HG02885 (cell line): ENCODE results near the gene COA8.

ENCODE experiments used
- ATAC-seq: cut with Tn5 transposase; IDR thresholded peaks from one replicate; pipeline ENCODE4 v1.9.1; 2021; ENCODE audit warnings: mild to moderate bottlenecking; ENCODE audit not compliant: unreplicated experiment, poor library complexity

Gene COA8

GRCh38 chr14:103547941-103548462 lies 14.8 kb upstream of the COA8 start:
- ATAC-seq = no peak

- ATAC-seq = no peak
Observed at GRCh38 chr14:103548463-103549351, 14.1 kb upstream of the COA8 start.

- ATAC-seq = no peak
Observed at GRCh38 chr14:103549361-103550311, 13.1 kb upstream of the COA8 start.

- no peak for ATAC-seq
Observed at GRCh38 chr14:103550451-103551337, 12.1 kb upstream of the COA8 start.

GRCh38 chr14:103551338-103551762 lies 11.4 kb upstream of the COA8 start:
- no peak for ATAC-seq

DNA sequence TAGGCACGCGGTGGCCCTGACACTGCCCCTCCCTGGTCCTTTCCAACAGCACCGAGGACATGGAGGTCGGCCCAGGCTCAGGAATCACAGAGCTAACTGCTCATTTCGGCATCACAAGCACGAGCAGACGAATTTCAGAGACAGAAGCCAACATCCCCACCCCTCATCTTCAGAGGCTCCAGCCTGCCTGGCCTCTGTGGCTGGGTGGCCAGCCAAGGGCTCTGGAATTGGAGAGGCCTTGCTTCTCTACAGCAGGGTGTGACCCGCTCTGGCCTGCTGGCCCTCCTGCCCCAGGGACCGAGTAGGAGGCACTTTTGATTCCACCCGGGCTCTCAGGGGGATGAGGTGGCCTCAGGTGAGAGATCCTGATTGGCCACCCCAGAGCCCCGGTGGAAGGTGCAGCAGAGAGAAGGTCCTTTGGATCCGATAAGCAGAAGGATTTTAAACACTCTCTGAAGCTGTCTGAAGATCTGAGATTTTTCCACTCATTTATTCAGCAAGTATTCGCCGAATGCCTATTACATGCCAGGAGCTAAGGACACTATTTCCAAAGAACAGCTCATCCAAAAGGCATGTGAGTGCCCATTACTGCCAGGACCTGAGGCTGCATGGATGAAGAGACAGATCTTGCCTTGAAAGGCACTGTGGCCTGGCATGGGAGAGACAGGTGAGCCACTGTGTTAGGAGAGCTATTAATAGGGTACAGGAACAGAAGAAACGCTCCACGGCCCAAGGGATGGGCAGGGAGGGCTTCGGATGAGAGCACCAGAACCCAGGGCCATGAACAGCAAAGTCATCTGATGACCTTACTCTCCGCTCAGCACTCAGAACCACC lies 10.5 kb upstream of the COA8 start:
- ATAC-seq = no peak

GRCh38 chr14:103552846-103553210 lies 9.9 kb upstream of the COA8 start:
- ATAC-seq = no peak

- ATAC-seq = no peak
Observed at GRCh38 chr14:103555559-103556337, 7.0 kb upstream of the COA8 start.

- no peak for ATAC-seq
Observed at GRCh38 chr14:103556946-103557758, 5.6 kb upstream of the COA8 start.

DNA sequence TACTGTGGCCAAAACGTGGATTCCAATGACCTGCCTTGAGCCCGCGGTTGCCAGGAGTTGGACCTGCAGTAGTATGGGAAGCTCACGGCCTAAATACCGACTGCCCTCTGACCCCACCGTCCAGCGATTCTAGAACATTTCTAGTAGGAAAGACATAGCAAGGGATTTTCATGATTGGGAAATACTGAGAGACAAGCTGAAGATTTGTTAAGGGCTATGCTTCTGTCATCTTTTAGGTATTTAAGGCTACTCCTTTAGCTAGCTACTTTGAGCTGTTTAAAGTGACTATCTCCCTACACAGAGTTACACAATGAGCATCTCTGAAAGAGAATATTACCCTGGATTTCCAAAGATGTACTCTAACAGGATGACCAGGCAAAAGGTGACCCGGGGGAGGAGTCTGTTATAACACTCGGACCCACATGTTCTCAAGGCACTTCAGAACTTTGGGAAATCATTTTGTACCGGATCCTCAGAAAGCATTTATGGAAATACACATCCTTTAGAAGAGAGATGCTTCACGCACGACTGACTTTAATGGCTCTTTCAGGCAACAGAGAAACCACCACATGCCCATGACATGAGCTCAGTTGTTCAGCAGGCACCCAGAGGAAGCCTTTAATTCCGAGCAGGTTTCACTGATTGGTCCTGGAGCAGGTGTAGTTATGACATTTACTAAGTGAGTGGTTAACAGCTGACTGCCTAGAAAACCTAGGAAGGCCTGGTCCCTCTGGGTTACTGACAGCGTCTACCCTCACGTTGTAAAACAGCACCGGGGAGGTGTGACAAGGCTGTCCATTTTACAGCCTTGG lies 4.5 kb upstream of the COA8 start:
- no peak for ATAC-seq

DNA sequence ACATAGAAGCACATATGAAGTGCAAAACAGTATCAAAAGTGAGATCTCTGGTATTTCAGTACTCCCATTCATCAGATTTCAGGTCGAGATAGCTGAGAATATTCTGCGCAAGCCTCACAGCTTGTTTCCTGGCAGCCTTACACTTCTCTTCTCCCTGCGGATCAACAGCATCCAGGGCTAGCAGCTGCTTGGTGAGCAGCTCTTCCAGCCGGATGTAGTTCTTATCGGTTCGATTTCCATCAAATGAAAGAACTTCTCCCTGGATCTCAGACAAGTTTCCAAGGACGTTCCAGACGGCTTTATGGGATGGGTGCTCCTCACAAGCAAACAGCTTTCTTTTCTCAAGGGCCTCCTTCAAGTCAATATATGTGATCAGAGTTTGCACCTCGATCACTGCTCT lies 3.0 kb upstream of the COA8 start:
- no peak for ATAC-seq

- no peak for ATAC-seq
Observed at GRCh38 chr14:103560691-103561090, 2.1 kb upstream of the COA8 start.

- peak; percentile 10 for ATAC-seq
Observed at GRCh38 chr14:103561381-103562178, 1.2 kb upstream of the COA8 start.

GRCh38 chr14:103562179-103562428 lies 656 bp upstream of the COA8 start:
- ATAC-seq = no peak

DNA sequence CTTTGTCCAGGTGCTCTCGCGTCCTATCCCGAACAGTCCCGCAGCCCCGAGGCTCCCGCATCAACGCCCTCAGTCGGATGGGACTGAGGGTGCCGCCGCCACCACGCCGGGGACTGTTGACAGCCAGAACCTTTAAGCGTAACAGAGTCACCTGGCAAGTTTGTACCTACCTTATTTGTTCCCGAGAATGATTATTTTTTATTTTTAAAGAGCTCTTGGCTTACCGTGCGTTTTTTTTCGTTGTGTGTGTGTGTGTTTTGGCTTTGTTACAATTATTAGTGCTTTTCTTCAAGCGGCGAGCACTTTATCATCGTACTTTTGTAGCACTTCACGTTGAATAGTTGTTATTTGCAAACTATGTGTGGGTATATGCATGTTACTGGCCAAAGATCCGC lies 463 bp downstream of the COA8 start:
- no peak for ATAC-seq

DNA sequence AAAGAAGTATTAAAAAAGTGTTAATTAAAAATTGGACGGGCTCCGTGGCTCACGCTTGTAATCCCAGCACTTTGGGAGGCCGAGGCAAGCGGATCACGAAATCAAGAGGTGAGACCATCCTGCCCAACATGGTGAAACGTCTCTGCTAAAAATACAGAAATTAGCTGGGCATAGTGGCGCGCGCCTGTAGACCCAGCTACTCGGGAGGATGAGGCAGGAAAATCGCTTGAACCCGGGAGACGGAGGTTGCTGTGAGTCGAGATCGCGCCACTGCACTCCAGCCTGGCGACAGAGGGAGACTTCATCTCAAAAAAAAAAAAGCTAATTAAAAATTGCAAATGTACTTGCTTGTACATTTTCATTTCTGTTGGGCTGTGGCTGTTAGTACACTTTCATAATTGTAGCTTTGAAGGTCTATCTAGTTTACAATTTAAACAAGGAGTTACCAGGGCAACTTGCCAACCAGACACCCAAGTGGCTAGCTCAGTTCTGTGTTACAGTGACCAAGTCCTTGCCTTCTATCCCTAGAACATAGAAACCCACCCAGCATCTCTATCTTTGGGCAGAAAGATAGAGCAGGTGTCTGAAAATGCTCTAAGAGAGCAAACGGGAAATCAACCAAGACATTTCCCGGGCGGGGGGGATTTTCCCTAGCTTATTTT lies 1.2 kb downstream of the COA8 start:
- no peak for ATAC-seq
